Measurements from ENCODE around the gene IL1RAPL2.
"Not testable (repeated sequence)": the region's sequence is repeated elsewhere in the genome, so short reads cannot be mapped to it uniquely, and the experiment has no call there.

The IL1RAPL2 gene

DNA sequence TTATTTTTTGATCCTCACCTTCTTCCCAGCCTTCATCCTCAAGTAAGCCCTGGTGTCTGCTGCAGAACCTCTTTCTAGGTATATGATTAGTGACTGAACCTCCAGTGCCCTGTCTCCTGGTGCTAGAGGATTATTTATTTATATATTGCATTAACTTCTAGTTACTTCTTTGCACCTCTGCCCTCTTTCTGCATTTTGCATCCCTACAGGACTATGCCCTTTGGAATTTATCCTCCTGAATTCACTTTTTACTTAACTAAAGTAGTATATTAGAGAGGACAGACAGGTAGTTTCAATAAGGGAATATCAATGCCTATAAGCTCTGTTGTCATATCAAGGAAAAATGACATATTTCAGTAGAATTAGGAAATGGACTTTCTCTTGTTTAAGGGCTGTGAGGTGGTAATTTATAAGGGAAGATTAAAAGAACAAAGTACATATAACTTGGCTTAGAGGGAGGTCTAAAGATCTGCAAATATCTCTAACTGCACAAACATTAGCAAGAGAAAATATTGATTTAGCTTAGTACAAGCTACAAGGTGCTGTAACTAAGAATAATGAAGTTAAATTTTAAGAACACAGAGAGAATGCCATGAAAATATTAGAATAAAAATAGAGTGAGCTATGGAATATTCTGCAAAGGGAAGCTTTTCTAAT lies 472.8 kb downstream of the IL1RAPL2 start:
- no peak for DNase-seq

DNA sequence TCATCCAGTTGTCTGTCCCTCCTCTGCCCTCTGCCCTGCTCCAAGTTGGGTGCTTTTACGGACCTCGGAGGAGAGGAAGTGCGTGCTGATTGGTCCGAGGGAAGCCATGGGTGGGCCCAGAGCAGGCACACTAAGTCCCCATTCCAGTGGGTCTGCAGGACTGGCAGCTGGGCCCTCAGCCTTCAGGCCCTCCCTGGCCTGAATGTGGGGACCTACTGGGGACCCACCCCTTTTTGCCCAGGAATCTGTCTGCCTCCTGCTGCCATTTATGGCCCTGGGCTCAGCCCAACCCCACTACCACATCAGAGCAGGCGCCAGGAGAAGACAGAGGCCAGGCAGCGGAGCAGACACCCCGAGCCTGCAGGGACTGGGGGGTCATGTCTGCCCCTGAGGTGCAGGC lies 484.9 kb downstream of the IL1RAPL2 start:
- DNase-seq: no peak

DNA sequence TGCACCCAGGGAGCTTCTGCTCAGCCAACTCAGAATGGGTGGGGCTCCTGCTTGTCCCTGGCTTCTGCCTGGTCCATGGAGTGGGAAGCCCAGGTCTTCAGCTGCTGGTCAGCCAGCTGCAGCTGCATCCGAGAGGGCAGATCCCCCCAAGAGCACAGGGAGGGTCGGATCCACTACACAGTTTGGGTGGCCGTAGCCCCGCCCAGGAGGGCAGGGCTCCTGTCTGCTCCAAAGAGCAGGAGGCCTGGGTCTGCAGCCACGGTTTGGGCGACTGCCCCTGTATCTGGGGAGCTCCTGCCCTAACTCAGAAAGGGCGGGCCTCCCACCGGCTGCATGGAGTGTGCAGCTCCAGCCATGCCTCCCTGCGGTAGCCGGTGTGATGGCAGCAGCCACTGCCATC lies 485.4 kb downstream of the IL1RAPL2 start:
- DNase-seq: no peak

DNA sequence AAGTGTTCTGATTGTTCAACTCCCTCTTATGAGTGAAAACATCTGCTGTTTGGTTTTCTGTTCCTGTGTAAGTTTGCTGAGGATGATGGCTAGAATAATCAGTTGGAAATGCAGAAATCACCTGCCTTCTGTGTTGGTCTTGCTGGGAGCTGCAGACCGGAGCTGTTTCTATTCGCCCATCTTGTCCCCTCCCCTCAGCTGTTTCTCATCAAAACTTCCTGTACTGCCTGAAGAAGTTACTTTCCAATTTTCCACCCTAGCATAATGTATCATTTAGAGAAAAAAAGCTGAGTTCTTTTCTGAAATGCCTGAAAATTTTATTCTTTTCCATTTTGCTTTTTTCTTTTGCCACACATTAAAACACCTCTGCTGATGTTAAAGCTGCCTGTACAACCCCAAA lies 486.9 kb downstream of the IL1RAPL2 start:
- no peak for DNase-seq

DNA sequence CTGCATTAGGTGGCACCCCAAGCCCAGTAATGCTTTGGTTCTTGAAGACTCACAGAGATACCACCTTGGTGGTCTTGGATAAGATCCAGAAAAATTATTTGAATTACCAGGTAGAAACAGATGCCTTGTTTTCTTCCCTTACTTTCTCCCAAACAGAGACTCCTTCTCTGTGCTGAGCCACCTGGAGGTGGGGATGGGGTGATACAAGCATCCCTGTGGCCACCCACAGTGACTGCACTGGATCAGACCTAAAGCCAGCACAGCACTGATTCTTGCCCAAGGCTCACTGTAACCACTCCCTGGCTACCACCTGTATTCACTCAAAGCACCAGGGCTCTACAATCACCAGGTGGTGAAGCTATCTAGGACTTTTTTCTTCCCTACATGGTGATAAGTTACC lies 497.7 kb downstream of the IL1RAPL2 start:
- DNase-seq: no peak

DNA sequence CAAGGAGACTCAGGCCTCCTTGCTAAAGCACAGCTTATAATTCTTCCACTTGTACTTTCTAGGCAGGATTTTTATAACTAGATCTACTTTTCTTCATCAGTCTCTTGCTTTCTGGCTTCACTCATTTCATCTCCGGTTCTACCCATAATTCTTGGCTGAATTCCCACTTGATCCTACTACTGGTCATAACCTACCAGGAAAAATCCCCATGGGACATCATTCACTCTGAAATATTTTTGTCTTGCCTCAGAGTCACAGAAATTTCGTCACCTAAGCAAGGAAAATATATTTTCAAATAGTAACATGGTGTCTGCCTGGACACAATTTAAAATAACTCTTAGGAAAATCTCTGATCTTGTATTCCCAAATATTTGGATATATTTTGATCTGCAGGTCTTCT lies 532.2 kb downstream of the IL1RAPL2 start:
- no peak for DNase-seq

DNA sequence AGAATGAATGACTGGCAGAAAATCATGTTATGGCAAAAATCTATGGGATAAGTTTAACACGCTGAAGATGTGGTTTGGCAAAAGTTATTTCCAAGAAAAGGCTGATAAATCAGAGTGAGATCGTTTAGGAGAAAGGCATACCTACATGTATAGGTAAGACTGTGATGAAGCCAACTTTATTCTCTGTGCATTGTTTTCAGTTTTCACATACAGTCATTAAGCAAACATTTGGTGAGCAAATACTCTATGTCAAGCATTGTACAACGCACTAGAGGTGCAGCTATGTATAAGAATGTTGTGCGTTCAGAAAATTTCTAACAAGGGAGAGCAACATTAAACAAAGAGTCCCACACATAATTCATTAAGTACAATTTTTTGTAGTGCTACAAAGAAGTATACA lies 532.8 kb downstream of the IL1RAPL2 start:
- no peak for DNase-seq

DNA sequence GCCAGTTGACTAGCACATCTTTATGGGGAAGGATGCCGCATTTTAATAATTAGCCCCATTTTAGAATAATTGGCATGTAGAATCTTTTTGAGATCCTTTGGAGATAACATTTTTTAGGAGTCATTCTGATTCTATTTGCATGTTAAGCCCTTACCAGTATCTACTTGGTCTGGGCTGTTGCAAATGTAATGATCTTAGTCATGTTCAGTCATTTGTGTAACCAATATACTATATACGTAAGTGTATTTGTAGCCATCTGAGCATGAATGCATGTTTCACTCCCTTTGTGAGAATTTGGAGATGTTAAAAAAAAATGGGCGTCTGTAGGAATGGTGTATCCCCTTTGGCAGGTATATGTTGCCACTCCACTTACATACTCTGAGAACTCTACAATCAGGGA lies 535.4 kb downstream of the IL1RAPL2 start:
- no peak for DNase-seq

DNA sequence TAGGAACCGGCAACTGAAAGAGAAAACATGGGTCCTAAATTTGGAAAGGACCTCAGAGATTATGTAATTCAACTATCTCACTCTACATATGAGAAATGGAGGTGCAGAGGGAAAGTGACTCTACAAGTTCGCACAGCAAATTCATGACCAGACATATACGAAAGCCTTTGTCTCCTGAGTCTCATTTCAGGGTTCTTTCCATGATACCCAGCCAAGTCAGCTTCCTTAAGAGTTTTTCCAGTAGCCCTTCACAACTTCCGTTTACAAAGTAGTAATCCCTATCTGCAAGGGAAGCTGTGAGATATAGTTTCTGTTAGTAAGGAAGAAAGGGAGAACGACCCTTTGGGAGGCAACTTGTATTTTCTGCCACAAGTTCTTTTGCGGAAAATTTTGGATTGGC lies 543.9 kb downstream of the IL1RAPL2 start:
- no peak for DNase-seq

DNA sequence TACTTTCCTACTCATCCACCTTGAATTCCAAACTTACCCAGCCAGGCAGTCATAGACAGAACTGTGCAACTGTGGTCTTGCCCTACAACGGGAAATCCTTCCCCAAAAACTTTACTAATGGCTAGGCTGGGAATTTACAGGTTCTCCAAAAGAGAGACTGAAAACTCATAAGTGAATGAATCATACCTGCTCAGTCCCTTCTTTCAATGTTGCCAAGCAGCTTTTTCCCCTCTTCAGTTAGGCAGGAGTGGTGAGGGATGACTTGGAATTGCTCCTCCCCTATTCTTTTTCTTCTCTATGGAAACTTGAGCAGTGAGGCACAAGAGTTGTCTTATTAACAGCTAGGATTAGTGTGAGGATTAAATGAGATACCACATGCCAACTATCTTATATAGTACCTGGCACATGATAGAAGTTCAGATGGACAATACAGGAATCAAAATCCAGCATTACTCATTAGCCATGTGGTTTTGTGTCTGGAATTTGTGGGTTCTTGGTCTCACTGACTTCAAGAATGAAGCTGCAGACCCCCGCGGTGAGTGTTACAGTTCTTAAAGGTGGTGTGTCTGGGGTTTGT lies 548.6 kb downstream of the IL1RAPL2 start:
- no peak for DNase-seq

DNA sequence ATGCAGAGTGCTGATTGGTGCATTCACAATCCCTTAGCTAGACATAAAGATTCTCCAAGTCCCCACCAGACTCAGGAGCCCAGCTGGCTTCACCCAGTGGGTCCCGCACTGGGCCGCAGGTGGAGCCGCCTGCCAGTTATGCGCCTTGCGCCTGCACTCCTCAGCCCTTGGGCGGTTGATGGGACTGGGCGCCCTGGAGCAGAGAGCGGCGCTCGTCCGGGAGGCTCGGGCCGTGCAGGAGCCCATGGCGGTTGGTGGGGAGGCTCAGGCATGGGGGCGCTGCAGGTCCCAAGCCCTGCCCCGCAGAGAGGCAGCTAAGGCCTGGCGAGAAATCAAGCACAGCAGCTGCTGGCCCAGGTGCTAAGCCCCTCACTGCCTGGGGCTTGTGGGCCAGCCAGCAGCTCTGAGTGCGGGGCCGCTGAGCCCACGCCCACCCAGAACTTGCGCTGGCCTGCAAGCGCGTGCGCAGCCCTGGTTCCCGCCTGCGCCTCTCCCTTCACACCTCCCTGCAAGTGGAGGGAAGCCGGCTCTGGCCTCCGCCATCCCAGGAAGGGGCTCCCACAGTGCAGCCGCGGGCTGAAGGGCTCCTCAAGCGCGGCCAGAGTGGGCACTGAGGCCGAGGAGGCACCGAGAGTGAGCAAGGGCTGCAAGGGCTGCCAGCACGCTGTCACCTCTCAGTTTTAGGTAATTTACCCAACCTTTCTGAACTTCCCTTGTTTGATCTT lies 549.8 kb downstream of the IL1RAPL2 start:
- not testable (repeated sequence) for DNase-seq

DNA sequence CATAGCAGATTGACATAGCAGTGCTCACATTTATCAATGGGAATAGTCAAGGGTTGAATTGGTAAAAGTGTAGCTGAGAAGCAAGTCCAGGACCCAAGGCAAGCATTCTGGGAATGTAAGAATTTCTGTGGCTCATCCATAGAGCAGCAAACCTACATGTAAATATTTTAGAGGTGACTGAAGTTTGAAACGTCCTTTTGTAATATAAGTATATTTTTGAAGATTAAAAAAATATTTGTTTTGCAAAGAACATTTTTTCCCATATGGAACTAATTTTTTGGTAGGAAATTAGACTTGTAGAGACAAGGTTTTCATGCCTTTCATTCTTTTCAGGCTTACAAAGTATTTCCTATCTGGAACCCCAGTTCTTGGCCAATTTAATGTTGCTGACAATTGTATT lies 550.5 kb downstream of the IL1RAPL2 start:
- no peak for DNase-seq

DNA sequence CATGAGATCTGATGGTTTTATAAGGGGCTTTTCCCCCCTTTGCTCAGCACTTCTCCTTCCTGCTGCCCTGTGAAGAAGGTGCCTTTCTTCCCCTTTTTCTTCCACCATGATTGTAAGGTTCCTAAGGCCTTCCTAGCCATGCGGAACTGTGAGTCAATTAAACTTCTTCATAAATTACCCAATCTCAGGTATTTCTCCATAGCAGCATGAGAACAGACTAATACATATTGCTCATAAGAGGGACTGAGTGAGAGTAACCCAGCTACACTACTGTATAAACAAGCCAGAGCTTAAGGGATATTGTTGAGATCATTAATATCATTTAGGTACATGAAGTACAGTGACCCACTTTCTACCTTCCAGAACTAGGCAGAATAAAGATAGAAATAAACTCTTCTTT lies 551.6 kb downstream of the IL1RAPL2 start:
- DNase-seq: no peak

DNA sequence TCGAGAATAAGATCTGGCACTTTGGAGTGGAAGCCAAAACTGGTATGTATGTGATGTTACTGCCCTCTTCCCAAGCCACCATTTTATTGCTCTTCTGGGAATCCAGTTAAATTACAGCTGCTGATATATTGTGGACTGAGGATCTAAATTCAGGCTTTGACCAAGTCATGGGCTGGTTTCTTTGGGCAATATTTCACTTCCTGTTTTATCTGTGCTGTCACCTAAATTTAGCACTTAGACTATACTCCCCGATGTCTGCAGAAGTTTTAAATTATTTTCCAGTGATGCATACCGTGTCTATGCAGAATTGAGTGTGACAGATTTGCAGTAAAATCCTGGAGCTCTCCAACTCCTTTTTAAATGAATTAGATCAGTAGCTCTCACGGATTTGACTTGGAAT lies 554.5 kb downstream of the IL1RAPL2 start:
- DNase-seq: no peak

DNA sequence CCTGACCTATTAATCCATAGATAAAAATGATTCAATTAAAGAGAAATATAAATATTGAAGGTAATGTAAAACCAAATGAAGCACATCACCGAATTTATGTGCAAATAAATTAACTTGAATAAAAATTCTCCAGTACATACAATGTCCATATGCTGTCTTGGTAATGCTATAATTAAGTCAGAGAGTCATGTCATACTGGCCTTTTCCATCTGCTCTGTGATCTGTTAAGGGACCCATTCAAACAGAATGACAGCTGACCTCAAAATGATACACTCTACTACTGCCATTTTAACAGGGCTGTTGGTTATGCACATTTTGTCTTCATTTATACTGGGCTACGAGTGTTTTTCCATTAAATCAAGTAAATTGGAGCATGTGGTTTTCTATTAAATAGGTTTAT lies 555.2 kb downstream of the IL1RAPL2 start:
- no peak for DNase-seq

DNA sequence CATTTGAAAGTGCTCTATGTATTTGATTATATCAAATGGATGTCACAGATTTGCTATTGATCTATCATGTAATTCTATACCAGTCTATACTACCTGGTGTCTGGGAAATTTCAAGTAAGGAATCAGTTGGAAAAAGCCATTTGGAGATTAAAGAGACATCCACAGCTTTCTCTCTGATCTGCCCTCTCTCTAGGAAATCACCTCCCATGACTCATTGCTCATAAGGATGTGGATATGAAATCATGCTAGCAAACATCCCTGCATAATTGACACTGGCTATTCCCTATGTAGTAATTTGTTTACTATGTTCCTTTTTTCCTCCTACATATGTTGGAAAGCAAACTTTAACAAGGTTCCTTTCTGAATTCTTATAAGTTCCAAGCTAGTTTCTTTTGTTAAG lies 560.2 kb downstream of the IL1RAPL2 start:
- DNase-seq: no peak

DNA sequence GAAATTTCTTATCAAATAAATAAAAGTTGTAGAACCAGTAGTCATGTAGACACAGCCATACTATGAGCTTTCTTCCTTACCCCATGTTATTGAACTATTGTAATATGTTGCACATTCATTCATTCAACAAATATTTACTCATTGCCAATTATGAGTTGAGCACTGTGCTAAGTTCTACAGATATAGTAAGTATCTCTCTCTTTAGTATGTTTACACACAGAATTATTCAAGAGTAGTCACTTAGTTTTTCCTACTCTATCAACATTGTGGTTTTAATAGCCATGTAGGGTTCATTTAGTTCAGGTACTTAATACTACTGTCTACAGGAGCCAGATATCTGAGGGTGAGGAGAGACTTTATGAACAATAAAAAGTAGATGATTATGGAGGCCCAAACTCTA lies 568.3 kb downstream of the IL1RAPL2 start:
- DNase-seq: no peak

DNA sequence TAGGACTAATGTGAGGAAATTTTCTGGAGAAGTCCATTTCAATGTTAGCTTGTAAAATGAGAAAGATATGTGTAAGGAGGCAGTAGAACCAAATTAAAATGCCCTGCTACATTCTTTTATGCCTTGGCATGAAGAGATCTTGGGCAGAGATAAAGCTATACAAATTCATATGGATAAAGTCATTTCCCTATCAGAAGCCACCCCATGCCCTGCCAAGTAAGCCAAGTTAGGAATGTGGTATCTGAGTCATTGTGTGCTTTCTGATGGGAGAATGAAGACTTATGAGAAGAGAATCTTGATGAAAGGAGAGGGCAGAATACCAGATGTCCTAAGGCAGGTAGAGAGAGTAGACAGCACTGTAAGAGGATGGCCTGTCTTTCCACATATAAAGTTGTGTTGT lies 570.8 kb downstream of the IL1RAPL2 start:
- DNase-seq: no peak

DNA sequence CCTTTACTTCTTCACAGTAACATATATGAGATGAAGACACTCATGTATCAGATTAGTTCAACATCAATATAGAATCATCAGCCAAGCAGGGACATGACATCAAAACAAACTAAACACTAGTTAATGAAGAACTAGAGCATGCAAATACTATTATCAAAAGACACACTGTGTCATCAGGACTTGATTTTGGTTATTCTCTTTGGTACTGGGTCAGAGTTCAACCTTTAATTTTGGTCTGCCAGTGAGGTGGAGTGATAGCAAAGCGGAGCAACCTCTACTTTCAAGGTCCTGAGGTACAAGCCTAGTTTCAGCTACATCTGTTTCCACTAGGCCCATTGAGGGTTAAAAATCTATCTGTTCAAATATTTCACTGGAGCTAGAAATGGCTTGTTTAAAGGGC lies 584.0 kb downstream of the IL1RAPL2 start:
- DNase-seq: no peak

DNA sequence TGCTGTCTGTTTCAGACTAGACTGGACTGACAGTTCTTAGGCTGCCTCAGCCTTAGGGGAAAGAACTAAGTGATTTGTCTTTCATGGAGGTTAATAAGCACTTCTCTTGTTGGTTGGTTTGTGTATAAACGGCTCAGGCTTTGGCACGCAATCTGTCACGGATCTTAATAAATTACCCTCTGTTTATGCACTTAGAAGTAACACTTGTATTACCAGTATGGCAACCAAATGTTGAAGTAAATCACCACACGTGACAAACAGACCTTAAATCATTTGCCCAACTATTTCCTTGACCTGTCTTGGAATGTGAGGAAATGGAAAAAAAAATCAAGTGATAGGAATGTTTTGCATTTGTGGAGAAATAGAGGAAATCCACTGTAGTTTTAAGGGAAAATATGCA lies 584.6 kb downstream of the IL1RAPL2 start:
- DNase-seq: no peak

DNA sequence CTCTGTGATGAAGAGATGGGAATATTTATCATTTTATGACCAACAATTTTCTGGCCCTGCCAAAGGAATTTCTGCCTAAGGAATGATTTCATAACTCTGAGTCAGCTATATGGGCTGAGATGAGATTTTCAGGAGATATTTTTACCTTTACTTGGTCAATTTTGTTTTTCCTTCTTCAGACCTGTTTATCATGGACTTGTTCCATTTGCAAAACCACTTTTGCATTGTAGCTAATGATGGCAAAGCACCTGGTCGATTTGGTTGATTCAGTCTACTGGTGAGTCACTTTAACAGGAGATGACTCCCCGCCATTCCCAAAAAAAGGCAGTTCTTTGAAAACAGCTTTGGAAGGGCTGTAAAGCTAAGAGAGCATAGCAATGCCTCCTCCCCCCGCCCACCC lies 601.2 kb downstream of the IL1RAPL2 start:
- no peak for DNase-seq

DNA sequence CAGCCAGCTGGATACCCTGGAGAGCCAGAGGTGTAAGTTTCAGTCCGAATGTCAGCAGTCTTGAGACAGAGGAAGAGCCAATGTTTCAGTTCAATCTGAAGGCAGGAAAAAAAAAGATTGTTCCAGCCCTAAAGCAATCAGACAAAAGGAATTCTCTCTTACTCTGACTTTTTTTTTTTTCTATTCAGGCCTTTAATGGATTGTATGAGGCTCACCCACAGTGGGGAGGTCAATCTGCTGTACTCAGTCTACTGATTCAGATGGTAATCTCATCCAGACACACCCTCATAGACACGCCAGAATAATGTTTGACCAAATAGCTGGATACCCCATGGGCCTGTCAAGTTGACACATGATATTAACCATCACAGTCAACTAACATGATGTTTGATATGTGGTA lies 602.6 kb downstream of the IL1RAPL2 start:
- no peak for DNase-seq

DNA sequence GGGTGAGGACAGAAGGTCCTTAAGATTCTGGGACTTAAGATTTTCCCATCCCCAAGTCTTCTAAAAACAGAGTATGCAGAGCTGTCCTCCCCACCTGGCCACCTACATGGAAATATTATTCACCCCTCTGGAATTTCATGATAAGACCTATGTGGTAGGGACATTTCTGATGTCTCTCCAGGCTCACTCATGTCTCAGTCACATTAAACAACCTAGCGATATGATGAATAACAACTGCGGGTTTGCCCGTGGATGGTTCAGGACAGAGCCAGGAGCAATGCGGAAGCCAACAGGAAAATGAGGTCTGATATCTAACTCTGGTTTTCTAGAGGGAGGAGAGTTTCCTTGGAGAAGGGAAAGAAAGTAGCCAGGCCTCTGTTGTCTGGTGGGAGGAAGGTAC lies 607.1 kb downstream of the IL1RAPL2 start:
- no peak for DNase-seq

DNA sequence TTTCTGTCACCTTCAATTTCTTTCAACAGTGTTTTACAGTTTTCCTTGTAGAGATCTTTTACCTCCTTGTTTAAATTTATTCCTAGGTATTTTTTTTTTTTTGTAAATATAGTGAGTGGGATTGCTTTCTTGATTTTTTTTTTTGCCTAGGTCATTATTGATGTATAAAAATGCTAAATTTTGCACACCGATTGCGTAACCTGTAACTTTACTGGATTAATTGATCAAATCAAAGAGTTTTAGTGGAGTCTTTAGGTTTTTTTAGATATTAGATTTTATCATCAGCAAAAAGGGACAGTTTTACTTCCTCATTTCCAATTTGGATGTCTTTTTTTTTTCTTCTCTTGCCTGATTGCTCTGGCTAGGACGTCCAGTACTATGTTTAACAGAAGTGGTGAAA lies 613.6 kb downstream of the IL1RAPL2 start:
- DNase-seq: no peak

DNA sequence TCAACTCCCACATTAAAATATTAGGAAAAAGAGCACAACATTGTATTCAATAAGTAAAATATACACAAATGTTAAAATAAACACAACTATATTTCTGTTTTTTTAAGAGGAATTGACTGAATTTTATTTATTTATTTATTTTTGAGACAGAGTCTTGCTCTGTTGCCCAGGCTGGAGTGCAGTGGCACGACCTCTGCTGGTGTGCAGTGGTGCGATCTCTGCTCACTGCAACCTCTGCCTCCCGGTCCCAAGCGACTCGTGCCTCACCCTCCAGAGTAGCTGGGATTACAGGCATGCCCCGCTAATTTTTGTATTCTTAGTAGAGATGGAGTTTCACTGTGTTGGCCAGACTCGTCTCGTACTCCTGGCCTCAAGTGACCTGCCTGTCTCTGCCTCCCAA lies 623.1 kb downstream of the IL1RAPL2 start:
- DNase-seq: no peak
